ENCODE results near the gene TMTC1. TPM values are rescaled to one million over a fixed set of nuclear protein-coding genes. Genes with fewer than 3 reads are reported as not detected.

TMTC1 gene
- total and polyA plus RNA-seq, 4 donors, result 3.0 to 33.6 (median 6.0) TPM

DNA sequence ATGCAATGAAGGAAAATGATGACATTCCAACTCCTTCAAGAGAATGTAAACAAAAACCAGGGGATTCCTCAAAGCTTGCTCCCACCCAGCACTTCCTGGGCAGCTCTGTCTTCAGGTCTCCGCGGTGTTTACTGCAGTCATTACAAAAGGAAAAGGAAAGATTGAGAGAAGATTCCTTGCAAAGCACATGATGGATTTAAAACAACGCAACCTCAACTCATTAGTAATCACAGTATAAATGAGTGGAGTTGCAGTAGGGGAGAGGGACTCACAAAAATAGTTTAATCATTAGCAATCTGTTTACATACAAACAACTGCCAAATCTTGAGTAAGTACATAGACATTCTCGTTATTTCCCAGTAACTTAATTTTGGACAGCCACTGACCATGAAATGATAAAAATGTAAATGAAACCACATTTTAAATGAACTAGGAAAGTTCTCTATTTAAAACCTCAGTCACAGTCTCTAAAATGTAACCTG is 236.6 kb downstream of the TMTC1 start:
- H3K27me3 ChIP-seq (ENCODE audit: control insufficient read depth in 3 of 3, insufficient read depth in 3 of 3, low read length in 2 of 3), result peaks cover 0 to 9% (median 6%) of the 10 kb centered on the region in 3 donors
- no peaks in the 10 kb centered on the region for H3K36me3 ChIP-seq (ENCODE audit: control insufficient read depth in 4 of 4, insufficient read depth in 4 of 4, low read length in 4 of 4)
- H3K9me3 ChIP-seq (ENCODE audit: control insufficient read depth in 4 of 4, insufficient read depth in 3 of 4, low read length in 3 of 4), result no peaks in the 10 kb centered on the region
- 38 to 61% methylated on average over 4 of the region's 4 CpGs for WGBS, 2 donors
- TF ChIP-seq, protein P1, sequence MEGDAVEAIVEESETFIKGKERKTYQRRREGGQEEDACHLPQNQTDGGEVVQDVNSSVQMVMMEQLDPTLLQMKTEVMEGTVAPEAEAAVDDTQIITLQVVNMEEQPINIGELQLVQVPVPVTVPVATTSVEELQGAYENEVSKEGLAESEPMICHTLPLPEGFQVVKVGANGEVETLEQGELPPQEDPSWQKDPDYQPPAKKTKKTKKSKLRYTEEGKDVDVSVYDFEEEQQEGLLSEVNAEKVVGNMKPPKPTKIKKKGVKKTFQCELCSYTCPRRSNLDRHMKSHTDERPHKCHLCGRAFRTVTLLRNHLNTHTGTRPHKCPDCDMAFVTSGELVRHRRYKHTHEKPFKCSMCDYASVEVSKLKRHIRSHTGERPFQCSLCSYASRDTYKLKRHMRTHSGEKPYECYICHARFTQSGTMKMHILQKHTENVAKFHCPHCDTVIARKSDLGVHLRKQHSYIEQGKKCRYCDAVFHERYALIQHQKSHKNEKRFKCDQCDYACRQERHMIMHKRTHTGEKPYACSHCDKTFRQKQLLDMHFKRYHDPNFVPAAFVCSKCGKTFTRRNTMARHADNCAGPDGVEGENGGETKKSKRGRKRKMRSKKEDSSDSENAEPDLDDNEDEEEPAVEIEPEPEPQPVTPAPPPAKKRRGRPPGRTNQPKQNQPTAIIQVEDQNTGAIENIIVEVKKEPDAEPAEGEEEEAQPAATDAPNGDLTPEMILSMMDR (IDR thresholded peaks at IDR 0.05; ENCODE audit: control extremely low read depth, extremely low read depth), result no peak
- H3K27ac ChIP-seq (ENCODE audit: low read depth in 1 of 2, low read length in 1 of 2), result no peak overlapping the region
- peaks cover 0 to 25% (median 6%) of the 10 kb centered on the region in 5 donors for H3K4me1 ChIP-seq (ENCODE audit: control insufficient read depth in 5 of 5, insufficient read depth in 5 of 5, low read length in 5 of 5)
- DNase-seq, result no peak
- no peak overlapping the region for H3K4me3 ChIP-seq
- ATAC-seq (ENCODE audit: insufficient read depth, low FRiP score), result no peak
- H3K9ac ChIP-seq (ENCODE audit: insufficient read depth in 1 of 2, low read length in 2 of 2), result no peak overlapping the region

DNA sequence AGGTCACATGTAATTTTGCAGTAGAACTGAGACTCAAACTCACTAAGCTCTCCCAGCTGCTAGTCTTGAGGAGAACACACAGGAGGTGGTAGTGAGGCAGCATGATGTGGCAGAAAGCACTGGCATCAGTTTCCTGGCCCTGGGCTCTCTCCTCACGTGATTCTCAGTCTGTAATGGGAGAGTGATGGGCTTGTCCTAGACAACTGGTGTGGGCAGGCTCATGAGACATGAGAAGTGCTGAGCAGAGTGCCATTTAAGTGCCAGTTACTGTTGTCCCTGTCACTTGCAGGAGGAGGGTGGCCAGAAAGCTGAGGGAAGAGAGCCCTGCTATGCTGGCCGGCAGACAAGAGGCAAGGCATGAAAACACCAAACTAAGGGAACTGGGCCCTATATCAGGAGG is 237.7 kb downstream of the TMTC1 start:
- Histone ChIP-seq H3K4me3 (no peak overlapping the region), H3K27ac (ENCODE audit: low read depth in 1 of 2, low read length in 1 of 2) (peak overlapping the region in 1 of 2 donors; percentile 71), H3K36me3 (ENCODE audit: control insufficient read depth in 4 of 4, insufficient read depth in 4 of 4, low read length in 4 of 4) (no peaks in the 10 kb centered on the region), H3K9me3 (ENCODE audit: control insufficient read depth in 4 of 4, insufficient read depth in 3 of 4, low read length in 3 of 4) (no peaks in the 10 kb centered on the region), H3K27me3 (ENCODE audit: control insufficient read depth in 3 of 3, insufficient read depth in 3 of 3, low read length in 2 of 3) (peaks cover 0 to 9% (median 6%) of the 10 kb centered on the region in 3 donors), H3K9ac (ENCODE audit: insufficient read depth in 1 of 2, low read length in 2 of 2) (no peak overlapping the region), H3K4me1 (ENCODE audit: control insufficient read depth in 5 of 5, insufficient read depth in 5 of 5, low read length in 5 of 5) (peaks cover 0 to 20% (median 5%) of the 10 kb centered on the region in 5 donors)
- TF ChIP-seq, protein P1 (IDR thresholded peaks at IDR 0.05; ENCODE audit: control extremely low read depth, extremely low read depth), result no peak
- ATAC-seq (ENCODE audit: insufficient read depth, low FRiP score) (no peak), DNase-seq (no peak)
- 74 to 81% methylated on average over 2 of the region's 2 CpGs for whole genome bisulfite sequencing, 2 donors

DNA sequence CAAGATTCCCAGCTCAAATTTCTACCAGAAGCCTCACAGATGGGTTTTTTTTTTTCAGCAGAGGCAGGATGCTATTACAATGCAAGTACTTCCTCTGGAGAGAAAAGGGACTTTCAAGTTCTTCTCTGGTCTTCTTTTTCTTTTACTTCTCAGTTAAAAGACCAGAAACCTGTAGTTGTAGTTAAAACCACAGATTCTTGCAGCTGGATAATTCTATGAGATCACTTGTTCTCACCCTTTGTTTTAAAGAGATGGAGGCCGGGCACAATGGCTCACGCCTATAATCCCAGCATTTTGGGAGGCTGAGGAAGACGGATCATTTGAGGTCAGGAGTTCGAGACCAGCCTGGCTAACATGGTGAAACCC is 238.7 kb downstream of the TMTC1 start:
- H3K4me1 ChIP-seq (ENCODE audit: control insufficient read depth in 5 of 5, insufficient read depth in 5 of 5, low read length in 5 of 5), result peaks cover 0 to 20% (median 5%) of the 10 kb centered on the region in 5 donors
- DNase-seq (no peak), ATAC-seq (ENCODE audit: insufficient read depth, low FRiP score) (no peak)
- TF ChIP-seq, protein P1 (IDR thresholded peaks at IDR 0.05; ENCODE audit: control extremely low read depth, extremely low read depth), result no peak
- 90% methylated on average over 4 of the region's 4 CpGs for WGBS, 2 donors
- H3K27ac ChIP-seq (ENCODE audit: low read depth in 1 of 2, low read length in 1 of 2), result no peak overlapping the region
- H3K9ac ChIP-seq (ENCODE audit: insufficient read depth in 1 of 2, low read length in 2 of 2), result no peak overlapping the region
- H3K36me3 ChIP-seq (ENCODE audit: control insufficient read depth in 4 of 4, insufficient read depth in 4 of 4, low read length in 4 of 4), result no peaks in the 10 kb centered on the region
- H3K4me3 ChIP-seq, result no peak overlapping the region
- peaks cover 0 to 6% (median 4%) of the 10 kb centered on the region in 3 donors for H3K27me3 ChIP-seq (ENCODE audit: control insufficient read depth in 3 of 3, insufficient read depth in 3 of 3, low read length in 2 of 3)
- H3K9me3 ChIP-seq (ENCODE audit: control insufficient read depth in 4 of 4, insufficient read depth in 3 of 4, low read length in 3 of 4), result no peaks in the 10 kb centered on the region
